DMS53 treated with DMSO at 0.1 percent for 48 hours (cell line): Measurements from ENCODE around the gene CIC.
"Not testable (repeated sequence)": the region's sequence is repeated elsewhere in the genome, so short reads cannot be mapped to it uniquely, and the experiment has no call there.

Experiments
- DNase-seq: peaks from one replicate; lab custom pipeline; 2025; ENCODE audit not compliant: unreplicated experiment; lab: John Stamatoyannopoulos, UW

The CIC gene

DNA sequence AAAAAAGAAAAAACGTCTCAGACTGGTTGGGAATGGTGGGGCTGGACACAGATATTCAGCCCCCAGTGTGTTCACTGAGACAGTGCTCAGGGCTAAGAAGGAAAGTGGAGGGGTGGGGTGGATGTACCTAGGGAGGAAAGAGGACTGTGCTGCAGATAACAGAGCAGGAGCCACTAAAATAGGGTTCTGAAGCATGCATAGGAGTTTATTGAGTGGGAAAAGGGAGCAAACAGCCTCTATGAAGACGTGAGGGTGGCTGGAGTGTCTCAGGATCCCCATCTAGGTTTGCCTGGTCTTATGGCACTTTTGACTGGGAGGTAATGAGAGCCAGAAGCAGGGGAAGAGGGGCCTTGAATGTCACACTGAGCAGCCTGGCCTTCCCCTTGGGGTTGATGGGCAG is 59.8 kb downstream of the CIC start:
- no peak for DNase-seq

DNA sequence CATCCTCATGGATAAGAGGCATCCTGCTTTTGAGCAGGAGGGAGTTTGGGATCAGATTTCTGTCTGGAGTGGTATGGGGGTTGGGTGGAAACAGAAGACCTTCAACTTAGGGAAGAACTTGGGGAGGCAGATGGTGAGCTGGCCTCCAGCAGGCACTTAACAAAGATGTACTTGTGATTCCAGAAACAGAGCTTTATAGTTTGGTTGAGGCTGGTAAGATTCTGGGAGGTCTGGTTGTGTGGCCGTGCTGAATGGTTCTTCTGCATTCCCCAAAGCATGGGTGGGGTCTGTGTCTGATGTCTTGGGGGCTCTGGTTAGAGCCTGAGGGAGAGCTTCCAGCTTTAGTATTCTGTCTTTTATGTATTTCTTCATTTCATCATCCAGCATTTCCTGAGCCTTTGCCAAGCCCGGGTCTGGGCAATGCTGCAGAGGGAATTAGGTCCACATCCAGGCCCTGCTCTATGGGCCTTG is 61.2 kb downstream of the CIC start:
- no peak for DNase-seq

DNA sequence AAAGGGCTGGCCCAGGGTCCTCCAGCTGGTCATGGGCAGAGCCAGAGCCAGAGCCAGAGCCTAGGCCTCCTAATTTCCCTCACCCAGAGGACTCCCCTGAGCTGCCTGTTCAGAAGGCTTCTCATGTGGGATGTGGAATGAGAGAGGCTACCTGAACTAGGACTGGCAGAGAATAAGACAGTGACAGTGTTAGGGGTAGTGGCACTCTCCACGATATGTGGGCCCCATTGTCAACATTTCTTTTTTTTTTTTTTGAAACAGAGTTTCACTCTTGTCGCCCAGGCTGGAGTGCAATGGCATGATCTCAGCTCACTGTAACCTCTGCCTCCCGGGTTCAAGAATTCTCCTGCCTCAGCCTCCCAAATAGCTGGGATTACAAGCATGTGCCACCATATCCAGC is 62.3 kb downstream of the CIC start:
- DNase-seq, result not testable (repeated sequence)

DNA sequence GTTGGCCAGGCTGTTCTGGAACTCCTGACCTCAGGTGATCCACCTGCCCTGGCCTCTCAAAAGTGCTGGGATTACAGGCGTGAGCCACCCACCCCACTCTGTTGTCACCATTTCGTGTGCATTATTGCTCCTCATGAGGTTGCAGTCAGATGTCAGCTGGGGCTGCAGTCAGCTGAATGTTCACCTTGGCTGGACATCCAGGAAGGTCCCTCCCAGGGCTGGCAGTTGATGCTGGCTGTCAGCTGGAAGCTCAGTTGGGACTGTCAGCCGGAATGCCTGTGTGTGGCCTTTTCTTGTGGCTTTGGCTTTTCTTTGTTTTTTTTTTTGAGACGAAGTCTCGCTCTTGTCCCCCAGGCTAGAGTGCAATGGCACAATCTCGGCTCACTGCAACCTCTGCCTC is 63.0 kb downstream of the CIC start:
- no peak for DNase-seq

DNA sequence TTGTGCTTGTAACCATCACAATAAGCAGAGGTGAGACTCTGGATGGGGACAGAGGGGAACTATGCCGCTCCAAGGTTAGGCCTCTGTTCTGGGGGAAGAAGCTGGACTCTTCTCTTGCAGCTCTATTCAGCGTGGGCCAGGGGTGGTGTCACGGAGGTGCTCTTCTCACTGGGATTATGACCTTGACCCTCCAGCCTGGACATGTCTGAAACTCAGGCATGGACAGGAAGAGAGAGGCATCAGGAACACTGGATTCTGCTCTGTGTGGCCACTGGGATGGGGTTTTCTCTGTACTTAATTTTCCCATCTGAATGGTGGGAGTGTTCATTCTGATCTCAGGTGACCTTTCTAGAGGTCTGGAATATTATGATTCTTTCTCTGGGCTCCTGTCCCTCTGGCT is 64.0 kb downstream of the CIC start:
- DNase-seq, result no peak

DNA sequence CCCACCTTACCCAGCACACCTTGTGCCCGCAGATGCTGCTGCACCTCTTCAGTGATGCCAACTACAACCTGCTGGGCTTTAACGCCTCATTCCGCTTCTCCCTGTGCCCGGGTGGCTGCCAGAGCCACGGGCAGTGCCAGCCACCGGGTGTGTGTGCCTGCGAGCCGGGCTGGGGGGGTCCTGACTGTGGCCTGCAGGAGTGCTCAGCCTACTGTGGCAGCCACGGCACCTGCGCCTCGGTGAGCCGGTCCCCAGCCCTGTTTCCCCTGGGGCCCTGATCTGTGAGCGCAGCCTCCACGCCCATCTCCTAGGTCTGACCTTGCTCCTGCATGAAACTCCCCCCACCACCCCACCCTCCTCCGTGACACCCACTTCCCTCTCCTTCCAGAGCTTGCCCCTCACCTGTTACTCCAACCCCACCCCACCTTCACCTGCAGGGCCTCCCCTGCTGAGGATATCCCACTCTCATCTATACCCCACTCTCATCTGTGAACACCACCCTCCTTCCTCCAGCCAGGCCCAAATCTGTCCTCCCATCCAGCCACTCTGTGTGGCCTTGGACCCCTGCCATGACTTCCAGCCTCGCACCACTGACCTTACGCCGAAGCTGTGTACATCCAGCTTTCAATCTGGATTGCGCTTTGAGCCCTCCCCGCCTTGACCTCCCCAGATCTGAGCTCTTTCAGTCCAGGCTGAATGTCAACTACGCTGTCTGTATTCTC is 65.1 kb downstream of the CIC start:
- DNase-seq, result no peak

DNA sequence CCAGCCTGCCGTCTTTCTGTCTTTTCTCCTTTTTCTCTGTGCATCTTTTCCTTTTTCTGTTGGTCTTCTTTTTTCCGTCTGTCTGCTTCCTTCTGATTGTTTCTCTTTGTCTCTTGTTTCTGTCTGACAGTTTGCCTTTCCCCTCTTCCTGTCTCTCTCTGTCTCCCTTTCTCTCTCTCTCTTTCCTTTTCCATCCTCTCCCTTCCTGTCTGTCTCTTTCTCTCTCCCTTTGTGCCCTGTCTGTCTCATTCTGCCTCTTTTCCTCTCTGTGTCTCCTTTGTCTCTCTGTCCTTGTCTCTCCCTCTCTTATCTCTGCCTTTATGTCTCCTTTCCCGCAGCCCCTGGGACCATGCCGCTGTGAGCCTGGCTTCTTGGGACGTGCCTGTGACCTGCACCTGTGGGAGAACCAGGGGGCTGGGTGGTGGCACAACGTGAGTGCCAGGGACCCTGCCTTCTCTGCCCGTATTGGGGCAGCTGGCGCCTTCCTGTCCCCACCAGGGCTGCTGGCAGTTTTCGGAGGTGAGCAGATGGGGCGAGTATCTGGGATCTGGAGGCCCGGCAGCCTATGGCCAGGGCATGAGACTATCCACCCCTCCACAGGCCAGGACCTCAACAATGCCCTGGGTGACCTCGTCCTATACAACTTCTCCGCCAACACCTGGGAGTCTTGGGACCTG is 65.8 kb downstream of the CIC start:
- no peak for DNase-seq

DNA sequence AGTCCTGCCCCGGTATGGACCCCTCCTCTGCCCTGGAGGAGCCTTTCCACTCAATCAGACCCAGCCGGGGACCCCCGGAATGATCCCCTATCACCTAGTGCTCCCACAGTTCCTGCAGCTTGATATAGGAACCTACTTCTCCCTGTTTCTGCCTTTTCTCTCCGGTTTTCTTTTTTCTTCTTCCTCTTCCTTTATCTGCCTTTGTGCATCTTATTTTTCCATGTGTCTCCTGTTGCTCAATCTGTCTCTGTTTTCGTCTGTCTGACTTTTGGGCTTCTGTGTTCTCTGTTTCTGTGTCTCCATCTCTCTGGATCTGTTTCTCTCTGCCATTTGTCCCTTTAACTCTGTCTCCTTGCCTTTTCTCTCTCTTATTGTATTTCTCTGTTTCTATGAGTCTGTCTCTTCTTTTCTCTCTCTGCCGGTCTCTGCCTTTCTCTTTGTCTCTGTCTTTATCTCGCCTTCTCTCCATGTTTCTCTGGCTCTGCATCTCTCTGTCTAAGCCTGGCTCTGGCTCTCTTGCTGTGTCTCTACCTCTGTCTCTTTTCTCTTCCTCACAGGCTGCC is 66.4 kb downstream of the CIC start:
- DNase-seq, result no peak

DNA sequence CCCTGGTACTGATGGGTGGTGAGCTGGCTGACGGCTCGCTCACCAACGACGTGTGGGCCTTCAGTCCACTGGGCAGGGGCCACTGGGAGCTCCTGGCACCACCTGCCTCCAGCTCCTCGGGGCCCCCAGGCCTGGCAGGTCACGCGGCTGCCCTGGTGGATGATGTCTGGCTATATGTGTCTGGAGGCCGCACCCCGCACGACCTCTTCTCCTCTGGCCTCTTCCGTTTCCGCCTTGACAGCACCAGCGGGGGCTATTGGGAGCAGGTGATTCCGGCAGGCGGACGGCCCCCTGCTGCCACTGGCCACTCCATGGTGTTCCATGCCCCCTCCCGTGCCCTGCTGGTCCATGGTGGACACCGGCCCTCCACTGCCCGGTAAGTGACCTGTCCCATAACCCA is 66.9 kb downstream of the CIC start:
- no peak for DNase-seq

DNA sequence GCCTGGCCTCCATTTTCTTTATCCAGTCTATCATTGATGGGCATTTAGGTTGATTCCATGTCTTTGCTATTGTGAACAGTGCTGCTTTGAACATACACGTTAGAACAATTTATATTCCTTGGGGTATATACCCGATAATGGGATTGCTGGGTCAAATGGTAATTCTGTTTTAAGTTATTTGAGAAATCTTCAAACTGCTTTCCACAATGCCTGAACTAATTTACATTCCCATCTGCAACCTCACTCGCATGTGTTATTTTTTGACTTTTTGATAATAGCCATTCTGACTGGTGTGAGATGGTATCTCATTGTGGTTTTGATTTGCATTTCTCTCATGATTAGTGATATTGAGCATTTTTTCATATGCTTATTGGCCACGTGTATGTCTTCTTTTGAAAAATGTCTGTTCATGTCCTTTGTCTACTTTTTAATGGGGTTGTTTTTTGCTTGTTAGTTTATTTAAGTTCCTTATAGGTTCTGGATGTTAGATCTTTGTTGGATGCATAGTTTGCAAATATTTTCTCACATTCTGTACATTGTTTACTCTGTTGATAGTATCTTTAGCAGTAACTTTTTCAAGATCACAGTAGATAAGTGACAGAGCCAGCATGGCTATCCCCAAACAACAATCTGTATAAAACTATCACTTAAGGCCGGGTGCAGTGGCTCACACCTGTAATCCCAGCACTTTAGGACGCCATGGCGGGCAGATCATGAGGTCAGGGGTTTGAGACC is 70.2 kb downstream of the CIC start:
- not testable (repeated sequence) for DNase-seq

DNA sequence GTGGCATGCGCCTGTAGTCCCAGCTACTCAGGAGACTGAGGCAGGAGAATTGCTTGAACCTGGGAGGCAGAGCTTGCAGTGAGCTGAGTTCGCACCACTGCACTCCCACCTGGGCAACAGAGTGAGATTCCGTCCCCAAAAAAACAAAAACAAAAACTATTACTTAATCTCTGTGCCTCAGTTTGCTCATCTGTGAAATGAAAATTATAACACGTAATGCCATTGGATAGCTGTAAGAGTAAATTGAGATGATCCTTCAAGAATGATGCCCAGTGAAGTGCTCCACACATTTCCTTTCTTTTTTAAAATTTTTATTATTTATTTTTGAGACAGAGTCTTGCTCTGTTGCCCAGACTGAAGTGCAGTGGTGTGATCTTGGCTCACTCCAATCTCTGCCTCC is 70.9 kb downstream of the CIC start:
- not testable (repeated sequence) for DNase-seq

DNA sequence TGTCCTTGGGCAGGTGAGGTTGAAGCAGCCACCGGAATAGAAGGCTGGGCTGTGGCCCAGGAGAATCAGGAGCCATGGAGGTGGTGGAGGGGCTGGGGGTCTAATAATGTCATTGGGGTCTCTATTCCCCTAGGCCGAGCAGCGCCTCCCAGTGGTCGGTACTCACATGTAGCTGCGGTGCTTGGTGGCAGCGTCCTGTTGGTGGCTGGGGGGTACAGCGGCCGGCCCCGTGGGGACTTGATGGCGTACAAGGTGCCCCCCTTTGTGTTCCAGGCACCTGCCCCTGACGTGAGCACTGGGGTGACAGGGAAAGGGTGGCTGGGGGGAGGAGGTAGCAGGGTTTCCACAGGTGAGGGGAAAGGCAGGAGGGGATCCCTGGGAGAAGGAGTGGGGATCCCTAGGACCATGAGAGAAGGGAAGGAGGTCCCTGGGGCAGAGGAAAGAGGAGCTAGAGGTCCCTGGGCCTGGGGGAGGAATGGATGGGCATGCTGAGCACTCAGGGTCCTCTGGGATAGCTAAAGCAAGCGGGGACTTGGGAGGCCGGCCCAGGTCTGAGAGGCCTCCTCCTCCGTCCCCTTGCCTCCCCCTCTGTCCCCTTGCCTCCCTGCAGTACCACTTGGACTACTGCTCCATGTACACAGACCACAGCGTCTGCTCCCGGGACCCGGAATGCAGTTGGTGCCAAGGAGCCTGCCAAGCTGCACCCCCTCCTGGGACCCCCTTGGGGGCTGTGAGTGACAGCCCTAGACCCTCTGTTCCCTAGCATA is 74.5 kb downstream of the CIC start:
- no peak for DNase-seq

DNA sequence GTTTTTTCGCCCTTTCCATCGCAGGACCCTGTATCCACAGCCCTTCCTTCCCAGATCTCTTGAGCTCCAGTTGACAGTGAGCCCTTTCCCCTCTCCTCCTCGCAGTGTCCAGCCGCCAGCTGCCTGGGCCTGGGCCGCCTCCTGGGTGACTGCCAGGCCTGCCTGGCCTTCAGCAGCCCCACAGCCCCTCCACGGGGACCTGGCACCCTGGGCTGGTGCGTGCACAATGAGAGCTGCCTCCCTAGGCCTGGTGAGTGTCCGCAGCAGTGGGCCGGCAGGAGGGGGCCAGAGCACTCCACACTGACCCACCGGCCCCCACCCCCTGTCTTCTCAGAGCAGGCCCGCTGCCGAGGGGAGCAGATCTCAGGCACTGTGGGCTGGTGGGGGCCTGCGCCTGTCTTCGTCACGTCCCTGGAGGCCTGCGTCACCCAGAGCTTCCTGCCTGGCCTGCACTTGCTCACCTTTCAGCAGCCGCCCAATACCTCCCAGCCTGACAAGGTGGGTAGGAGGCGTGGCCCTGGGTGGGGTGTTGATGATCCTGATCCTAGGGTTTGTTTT is 75.4 kb downstream of the CIC start:
- DNase-seq, result no peak
